CD4-positive, alpha-beta T cell (primary cell): ENCODE measurements around the gene SMAP2. TPM values are rescaled to one million over a fixed set of nuclear protein-coding genes. Genes with fewer than 3 reads are reported as not detected.
A peak's percentile ranks its signal among the peaks of the same experiment; 100 is the strongest.
"Not testable (repeated sequence)": the region's sequence is repeated elsewhere in the genome, so short reads cannot be mapped to it uniquely, and the experiment has no call there.

Experiments
- ATAC-seq: fragments of 200-7000 bp; cut with Tn5 transposase; one replicate; pipeline ENCODE4 v1.10.0; 2022; ENCODE audit warnings: mild to moderate bottlenecking; ENCODE audit not compliant: poor library complexity
- CTCF ChIA-PET: fragments of 350-600 bp; sonication (Branson Sonifier 250); formaldehyde crosslinking; loops from one replicate; lab custom pipeline; 2021; ENCODE audit warnings: antibody characterized with exemption, inconsistent platforms; lab: Charles Lee
- POLR2A ChIA-PET: fragments of 350-600 bp; sonication (Branson Sonifier 250); formaldehyde crosslinking; loops from one replicate; lab custom pipeline; 2021; ENCODE audit warnings: antibody characterized with exemption, inconsistent platforms; lab: Charles Lee
- DNase-seq, 14 experiments: peaks; one replicate each; pipeline ENCODE4 v3.0.0-alpha.2; 2013 to 2020; ENCODE audit warnings: mixed read lengths in 2 of 14
- H3K27ac ChIP-seq, 2 donors: one replicate each; pipeline versions ENCODE4 v1.5.1 to v1.7.0; 2013; ENCODE audit warnings: low read length in 2 of 2, low read depth in 1 of 2, mild to moderate bottlenecking in 1 of 2
- H3K27me3 ChIP-seq, 2 experiments: 1 replicate in 1 of 2; 2 replicates in 1 of 2; pipeline versions ENCODE4 v1.6.1 to v1.7.0; 2013; ENCODE audit warnings: low read length in 2 of 2, control low read depth in 1 of 2, mild to moderate bottlenecking in 1 of 2, moderate library complexity in 1 of 2; ENCODE audit not compliant: insufficient read depth in 2 of 2, control insufficient read depth in 1 of 2
- H3K36me3 ChIP-seq: one replicate; pipeline ENCODE4 v1.6.1; 2013; ENCODE audit warnings: low read length, control low read depth; ENCODE audit not compliant: insufficient read depth
- H3K4me1 ChIP-seq: one replicate; pipeline ENCODE4 v1.6.1; 2013; ENCODE audit warnings: low read length, control low read depth; ENCODE audit not compliant: insufficient read depth
- H3K4me3 ChIP-seq: one replicate; pipeline ENCODE4 v1.5.1; 2013; ENCODE audit warnings: mild to moderate bottlenecking, low read length, moderate library complexity
- H3K9me3 ChIP-seq, 2 experiments: 1 replicate in 1 of 2; 2 replicates in 1 of 2; pipeline versions ENCODE4 v1.6.1 to v1.7.0; 2013; ENCODE audit warnings: low read length in 2 of 2, mild to moderate bottlenecking in 2 of 2, control low read depth in 1 of 2, moderate library complexity in 1 of 2; ENCODE audit not compliant: control insufficient read depth in 1 of 2, insufficient read depth in 1 of 2
- H3K27ac Mint-ChIP-seq: one replicate; pipeline ENCODE4 v1.8.0; 2020; ENCODE audit warnings: mixed read lengths
- H3K27me3 Mint-ChIP-seq: one replicate; pipeline ENCODE4 v1.8.0; 2021; ENCODE audit warnings: mixed read lengths
- H3K36me3 Mint-ChIP-seq: one replicate; pipeline ENCODE4 v1.8.0; 2021; ENCODE audit warnings: low read depth, mixed read lengths
- H3K4me1 Mint-ChIP-seq: one replicate; pipeline ENCODE4 v1.8.0; 2021; ENCODE audit warnings: low read depth, mixed read lengths
- H3K4me3 Mint-ChIP-seq: one replicate; pipeline ENCODE4 v1.8.0; 2020; ENCODE audit warnings: mild to moderate bottlenecking, mixed read lengths
- H3K9me3 Mint-ChIP-seq: one replicate; pipeline ENCODE4 v1.8.0; 2020; ENCODE audit warnings: mixed read lengths
- intact Hi-C, 2 experiments: fragments of 100-400 bp; cut with DNase I in 1 of 2; cut with micrococcal nuclease in 1 of 2; formaldehyde crosslinking; loops; one replicate each; pipeline versions ENCODE4 v1.15.1 to v1.9.0; 2023 to 2025; cut with DNase I, micrococcal nuclease
- total RNA-seq, 174 experiments: library from RNA in 2 of 174; stranded (reverse) in 2 of 174; gene quantifications; one replicate each; pipeline ENCODE4 v1.2.3 and lab custom pipeline; 2021 to 2026
- TF ChIP-seq, protein P1 (sequence below): fragments of 200-600 bp; IDR thresholded peaks from one replicate; pipeline ENCODE4 v1.8.0; 2022; ENCODE audit warnings: antibody characterized with exemption, mild to moderate bottlenecking

Gene SMAP2
- total RNA-seq, 2 experiments from 2014 or later: 214 to 216 TPM

GRCh38 chr1:40386359-40386723, 12.8 kb downstream of the SMAP2 start:
- ATAC-seq (no peak), DNase-seq (peak in 1 of 14 experiments; percentile 48)
- Mint-ChIP-seq H3K27me3 (no peaks in the 10 kb centered on the region), H3K27ac (peak overlapping the region; percentile 96), H3K9me3 (no peaks in the 10 kb centered on the region), H3K36me3 (peaks cover 67% of the 10 kb centered on the region), H3K4me1 (peaks cover 87% of the 10 kb centered on the region), H3K4me3 (peak overlapping the region; percentile 83)
- H3K4me3 ChIP-seq: peak overlapping the region; percentile 42
- CTCF ChIA-PET: interaction anchor here (0.5 to 4.8 kb wide), 11 partner anchors 9 to 242 kb away, joined by 3 to 38 read pairs (median 6); no protein-coding TSS in a partner anchor
- H3K27me3 ChIP-seq: no peaks in the 10 kb centered on the region
- POLR2A ChIA-PET: interaction anchor here (0.6 to 10.9 kb wide), 19 partner anchors 8 to 543 kb away, joined by 3 to 304 read pairs (median 7); partner anchors contain the start of genes COL9A2, SMAP2, ZFP69 and ZNF684
- H3K36me3 ChIP-seq: peaks cover 22% of the 10 kb centered on the region
- TF ChIP-seq, protein P1, sequence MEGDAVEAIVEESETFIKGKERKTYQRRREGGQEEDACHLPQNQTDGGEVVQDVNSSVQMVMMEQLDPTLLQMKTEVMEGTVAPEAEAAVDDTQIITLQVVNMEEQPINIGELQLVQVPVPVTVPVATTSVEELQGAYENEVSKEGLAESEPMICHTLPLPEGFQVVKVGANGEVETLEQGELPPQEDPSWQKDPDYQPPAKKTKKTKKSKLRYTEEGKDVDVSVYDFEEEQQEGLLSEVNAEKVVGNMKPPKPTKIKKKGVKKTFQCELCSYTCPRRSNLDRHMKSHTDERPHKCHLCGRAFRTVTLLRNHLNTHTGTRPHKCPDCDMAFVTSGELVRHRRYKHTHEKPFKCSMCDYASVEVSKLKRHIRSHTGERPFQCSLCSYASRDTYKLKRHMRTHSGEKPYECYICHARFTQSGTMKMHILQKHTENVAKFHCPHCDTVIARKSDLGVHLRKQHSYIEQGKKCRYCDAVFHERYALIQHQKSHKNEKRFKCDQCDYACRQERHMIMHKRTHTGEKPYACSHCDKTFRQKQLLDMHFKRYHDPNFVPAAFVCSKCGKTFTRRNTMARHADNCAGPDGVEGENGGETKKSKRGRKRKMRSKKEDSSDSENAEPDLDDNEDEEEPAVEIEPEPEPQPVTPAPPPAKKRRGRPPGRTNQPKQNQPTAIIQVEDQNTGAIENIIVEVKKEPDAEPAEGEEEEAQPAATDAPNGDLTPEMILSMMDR: no peak
- H3K9me3 ChIP-seq: no peaks in the 10 kb centered on the region
- intact Hi-C loops: loop anchor here in 1 of 2 experiments (1.0 to 10.0 kb wide), 2 partner anchors 11 to 132 kb away; partner anchors contain the start of gene ZMPSTE24
- H3K27ac ChIP-seq: peak overlapping the region; percentile 92 to 95
- H3K4me1 ChIP-seq: peaks cover 92% of the 10 kb centered on the region

- Mint-ChIP-seq H3K9me3 (no peaks in the 10 kb centered on the region), H3K4me1 (peaks cover 87% of the 10 kb centered on the region), H3K36me3 (peaks cover 62% of the 10 kb centered on the region), H3K27me3 (no peaks in the 10 kb centered on the region), H3K27ac (peak overlapping the region; percentile 96), H3K4me3 (peak overlapping the region; percentile 78)
- TF ChIP-seq, protein P1: no peak
- Histone ChIP-seq H3K36me3 (peaks cover 22% of the 10 kb centered on the region), H3K4me3 (peak overlapping the region; percentile 42), H3K27ac (peak overlapping the region; percentile 92 to 95), H3K4me1 (peaks cover 95% of the 10 kb centered on the region), H3K27me3 (no peaks in the 10 kb centered on the region), H3K9me3 (no peaks in the 10 kb centered on the region)
- DNase-seq: no peak
- no peak for ATAC-seq
- ChIA-PET CTCF (interaction anchor here (1.1 to 4.8 kb wide), 6 partner anchors 11 to 234 kb away, joined by 4 to 38 read pairs (median 7); no protein-coding TSS in a partner anchor), POLR2A (interaction anchor here (0.6 to 10.9 kb wide), 14 partner anchors 8 to 243 kb away, joined by 3 to 304 read pairs (median 10); partner anchors contain the start of genes COL9A2 and SMAP2)
- intact Hi-C loops: loop anchor here in 1 of 2 experiments (1.0 to 10.0 kb wide), 2 partner anchors 11 to 132 kb away; partner anchors contain the start of gene ZMPSTE24
Observed at GRCh38 chr1:40386796-40387195, 13.3 kb downstream of the SMAP2 start.

- H3K27ac ChIP-seq: peak overlapping the region; percentile 92 to 95
- not testable (repeated sequence) for H3K9me3 ChIP-seq, H3K27me3 ChIP-seq, ATAC-seq, H3K9me3 Mint-ChIP-seq, H3K27me3 Mint-ChIP-seq
- Mint-ChIP-seq H3K36me3 (peaks cover 54% of the 10 kb centered on the region), H3K4me1 (peaks cover 87% of the 10 kb centered on the region), H3K27ac (peak overlapping the region; percentile 96), H3K4me3 (peak overlapping the region; percentile 89)
- ChIA-PET POLR2A (interaction anchor here (0.6 to 10.9 kb wide), 12 partner anchors 11 to 289 kb away, joined by 3 to 304 read pairs (median 10); partner anchors contain the start of genes COL9A2 and SMAP2), CTCF (interaction anchor here (1.1 to 4.8 kb wide), 6 partner anchors 10 to 234 kb away, joined by 4 to 38 read pairs (median 8); no protein-coding TSS in a partner anchor)
- intact Hi-C loops: loop anchor here in 1 of 2 experiments (10.0 kb wide), 1 partner anchor 133 kb away; the partner anchor contains the start of gene ZMPSTE24
- DNase-seq: peak in 1 of 14 experiments; percentile 23
- H3K36me3 ChIP-seq: peaks cover 25% of the 10 kb centered on the region
- H3K4me3 ChIP-seq: peak overlapping the region; percentile 42
- H3K4me1 ChIP-seq: peaks cover 96% of the 10 kb centered on the region
Observed at GRCh38 chr1:40387381-40388306, 14.1 kb downstream of the SMAP2 start.

DNA sequence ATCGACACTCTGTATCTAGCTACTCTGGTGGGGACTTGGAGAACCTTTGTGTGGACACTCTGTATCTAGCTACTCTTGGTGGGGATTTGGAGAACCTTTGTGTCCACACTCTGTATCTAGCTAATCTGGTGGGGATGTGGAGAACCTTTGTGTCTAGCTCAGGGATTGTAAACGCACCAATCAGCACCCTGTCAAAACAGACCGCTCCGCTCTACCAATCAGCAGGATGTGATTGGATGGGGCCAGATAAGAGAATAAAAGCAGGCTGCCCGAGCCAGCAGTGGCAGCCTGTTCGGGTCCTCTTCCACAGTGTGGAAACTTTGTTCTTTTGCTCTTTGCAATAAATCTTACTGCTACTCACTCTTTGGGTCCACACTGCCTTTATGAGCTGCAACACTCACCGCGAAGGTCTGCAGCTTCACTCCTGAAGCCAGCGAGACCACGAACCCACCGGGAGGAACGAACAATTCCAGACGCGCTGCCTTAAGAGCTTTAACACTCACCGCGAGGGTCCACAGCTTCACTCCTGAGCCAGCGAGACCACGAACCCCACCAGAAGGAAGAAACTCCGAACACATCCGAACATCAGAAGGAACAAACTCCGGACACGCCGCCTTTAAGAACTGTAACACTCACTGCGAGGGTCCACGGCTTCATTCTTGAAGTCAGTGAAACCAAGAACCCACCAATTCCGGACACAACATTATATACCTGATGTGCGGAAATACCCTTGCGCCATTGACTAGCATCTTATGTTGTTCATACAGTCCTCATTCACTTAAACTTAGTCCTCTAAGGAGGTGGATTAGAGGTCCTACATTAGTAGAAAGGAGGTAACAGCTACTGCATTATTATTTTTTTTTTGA, 15.2 kb downstream of the SMAP2 start:
- intact Hi-C loops: loop anchor here in 1 of 2 experiments (10.0 kb wide), 1 partner anchor 134 kb away; the partner anchor contains the start of gene ZMPSTE24
- ChIA-PET POLR2A (interaction anchor here (0.8 to 10.9 kb wide), 11 partner anchors 8 to 303 kb away, joined by 4 to 304 read pairs (median 5); partner anchors contain the start of genes COL9A2, NFYC and SMAP2), CTCF (interaction anchor here (1.2 to 1.9 kb wide), 2 partner anchors 50 to 73 kb away, joined by 4 to 6 read pairs; no protein-coding TSS in a partner anchor)
- ATAC-seq, H3K27me3 ChIP-seq, H3K9me3 Mint-ChIP-seq, H3K9me3 ChIP-seq, H3K27me3 Mint-ChIP-seq: not testable (repeated sequence)
- DNase-seq: peak in 4 of 14 experiments; percentile 18 to 81 (median 47)
- peaks cover 96% of the 10 kb centered on the region for H3K4me1 ChIP-seq
- Mint-ChIP-seq H3K27ac (peak overlapping the region; percentile 96), H3K4me3 (peak overlapping the region; percentile 89), H3K36me3 (peaks cover 48% of the 10 kb centered on the region), H3K4me1 (peaks cover 86% of the 10 kb centered on the region)
- peak overlapping the region; percentile 58 to 95 for H3K27ac ChIP-seq
- peak overlapping the region; percentile 53 for H3K4me3 ChIP-seq
- H3K36me3 ChIP-seq: peaks cover 16% of the 10 kb centered on the region
